Immature natural killer cell (primary cell): ENCODE results near the gene GRID1. TPM values are rescaled to one million over a fixed set of nuclear protein-coding genes. Genes with fewer than 3 reads are reported as not detected.

Experiments
- DNase-seq, 3 donors: peaks; one replicate each; pipeline ENCODE4 v3.0.0; 2022; ENCODE audit warnings: mixed read lengths in 1 of 3
- H3K27ac Mint-ChIP-seq, 6 donors: one replicate each; pipeline ENCODE4 v1.8.0; 2020; ENCODE audit warnings: mixed read lengths in 6 of 6, mild to moderate bottlenecking in 5 of 6, inconsistent platforms in 4 of 6, moderate library complexity in 3 of 6
- H3K27me3 Mint-ChIP-seq, 3 donors: one replicate each; pipeline ENCODE4 v1.8.0; 2020 to 2021; ENCODE audit warnings: low read depth in 3 of 3, mild to moderate bottlenecking in 3 of 3, mixed read lengths in 3 of 3, moderate library complexity in 3 of 3, inconsistent platforms in 1 of 3
- H3K36me3 Mint-ChIP-seq, 3 donors: one replicate each; pipeline ENCODE4 v1.8.0; 2020; ENCODE audit warnings: mixed read lengths in 3 of 3, inconsistent platforms in 2 of 3, mild to moderate bottlenecking in 2 of 3
- H3K4me1 Mint-ChIP-seq, 2 donors: one replicate each; pipeline ENCODE4 v1.8.0; 2020; ENCODE audit warnings: inconsistent platforms in 2 of 2, mild to moderate bottlenecking in 2 of 2, mixed read lengths in 2 of 2, moderate library complexity in 1 of 2
- H3K4me3 Mint-ChIP-seq, 5 donors: one replicate each; pipeline ENCODE4 v1.8.0; 2020; ENCODE audit warnings: mild to moderate bottlenecking in 5 of 5, mixed read lengths in 5 of 5, inconsistent platforms in 3 of 5, moderate library complexity in 3 of 5
- H3K9me3 Mint-ChIP-seq, 6 donors: one replicate each; pipeline ENCODE4 v1.8.0; 2020; ENCODE audit warnings: mild to moderate bottlenecking in 6 of 6, mixed read lengths in 6 of 6, inconsistent platforms in 4 of 6, moderate library complexity in 3 of 6
- polyA plus RNA-seq, 3 donors: library from polyadenylated mRNA; unstranded; fragments of 300-500 nt; fragmentation: Illumina TruSeq; gene quantifications; one replicate each; pipeline ENCODE4 v1.2.3, GENCODE V29; 2021

Gene GRID1
- polyA plus RNA-seq, 3 donors from 2014 or later, result not detected

DNA sequence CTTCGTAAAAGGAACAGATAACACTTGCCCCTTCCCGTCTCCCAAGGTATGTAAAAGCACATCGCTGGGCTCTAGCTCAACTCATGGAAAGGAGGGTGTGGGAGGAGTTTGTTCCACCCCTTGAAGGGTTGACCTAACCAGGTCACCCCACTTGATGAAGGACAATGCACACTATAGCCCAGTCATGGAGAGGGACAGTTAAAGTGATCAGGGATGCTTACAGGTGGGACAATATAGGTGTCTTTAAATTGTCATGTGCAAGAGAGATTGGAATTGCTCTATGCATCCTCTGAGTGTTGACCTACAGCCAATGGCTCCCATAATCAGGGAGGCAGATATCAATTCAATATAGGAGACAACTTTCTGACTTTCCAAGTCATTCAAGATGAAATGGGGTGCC, 448.2 kb downstream of the GRID1 start:
- no peaks in the 10 kb centered on the region for H3K36me3 Mint-ChIP-seq
- H3K4me1 Mint-ChIP-seq, result no peaks in the 10 kb centered on the region
- DNase-seq, result no peak
- H3K9me3 Mint-ChIP-seq, result no peaks in the 10 kb centered on the region
- H3K4me3 Mint-ChIP-seq, result no peak overlapping the region
- H3K27ac Mint-ChIP-seq, result no peak overlapping the region
- no peaks in the 10 kb centered on the region for H3K27me3 Mint-ChIP-seq

- Mint-ChIP-seq H3K27me3 (no peaks in the 10 kb centered on the region), H3K27ac (no peak overlapping the region), H3K4me3 (no peak overlapping the region), H3K9me3 (no peaks in the 10 kb centered on the region), H3K36me3 (no peaks in the 10 kb centered on the region), H3K4me1 (no peaks in the 10 kb centered on the region)
- DNase-seq, result no peak
Measured at GRCh38 chr10:85917601-85918000, 449.0 kb downstream of the GRID1 start.

DNA sequence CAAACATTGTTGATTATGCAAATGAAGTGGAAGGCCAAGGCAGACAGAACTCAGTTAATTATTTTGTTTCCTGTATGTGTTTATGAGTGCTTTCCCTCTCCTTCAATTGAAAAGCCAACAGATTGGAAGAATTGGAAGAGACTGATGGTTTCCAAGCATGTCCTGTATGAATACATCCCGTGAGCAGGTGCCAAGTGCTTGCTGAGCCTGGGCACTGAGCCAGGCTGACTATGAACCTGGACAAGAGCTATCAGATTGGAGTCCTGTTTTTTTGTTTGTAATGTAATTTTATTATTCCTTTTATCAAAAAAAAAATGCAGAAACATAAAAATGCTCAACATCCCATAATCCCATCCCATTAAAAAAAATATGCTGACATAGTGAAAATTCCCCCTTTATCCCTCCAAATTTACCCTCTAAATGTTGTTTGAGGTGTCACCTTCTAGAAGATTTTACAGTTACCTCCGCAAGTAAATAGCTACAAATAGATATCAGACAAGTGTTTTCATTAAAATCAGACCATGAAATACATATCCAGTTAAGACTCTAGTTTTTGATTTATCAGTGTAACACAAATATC, 449.5 kb downstream of the GRID1 start:
- Mint-ChIP-seq H3K4me1 (no peaks in the 10 kb centered on the region), H3K9me3 (no peaks in the 10 kb centered on the region), H3K27me3 (no peaks in the 10 kb centered on the region), H3K27ac (no peak overlapping the region), H3K4me3 (no peak overlapping the region), H3K36me3 (no peaks in the 10 kb centered on the region)
- DNase-seq, result no peak

DNA sequence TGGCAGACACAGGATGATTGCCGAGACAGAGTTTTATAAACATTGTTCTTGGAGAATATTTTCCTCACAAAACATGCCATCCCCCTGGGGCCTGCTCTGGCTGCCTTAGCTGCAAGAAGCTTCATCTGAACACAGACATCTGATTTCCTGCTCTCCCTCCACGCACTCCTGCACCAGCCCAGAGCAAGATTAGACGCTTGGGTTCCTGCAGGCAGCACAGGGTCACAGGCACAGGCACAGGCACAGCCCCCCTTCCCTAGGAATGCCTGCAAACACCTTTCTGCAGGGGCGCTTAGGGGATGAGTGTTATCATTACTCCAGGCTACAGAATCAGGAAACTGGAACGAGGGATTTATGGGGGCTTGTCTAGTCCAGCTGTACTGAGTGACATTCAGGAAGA, 450.3 kb downstream of the GRID1 start:
- H3K27ac Mint-ChIP-seq, result no peak overlapping the region
- no peaks in the 10 kb centered on the region for H3K4me1 Mint-ChIP-seq
- H3K9me3 Mint-ChIP-seq, result no peaks in the 10 kb centered on the region
- H3K27me3 Mint-ChIP-seq, result no peaks in the 10 kb centered on the region
- no peak for DNase-seq
- H3K4me3 Mint-ChIP-seq, result no peak overlapping the region
- H3K36me3 Mint-ChIP-seq, result no peaks in the 10 kb centered on the region

DNA sequence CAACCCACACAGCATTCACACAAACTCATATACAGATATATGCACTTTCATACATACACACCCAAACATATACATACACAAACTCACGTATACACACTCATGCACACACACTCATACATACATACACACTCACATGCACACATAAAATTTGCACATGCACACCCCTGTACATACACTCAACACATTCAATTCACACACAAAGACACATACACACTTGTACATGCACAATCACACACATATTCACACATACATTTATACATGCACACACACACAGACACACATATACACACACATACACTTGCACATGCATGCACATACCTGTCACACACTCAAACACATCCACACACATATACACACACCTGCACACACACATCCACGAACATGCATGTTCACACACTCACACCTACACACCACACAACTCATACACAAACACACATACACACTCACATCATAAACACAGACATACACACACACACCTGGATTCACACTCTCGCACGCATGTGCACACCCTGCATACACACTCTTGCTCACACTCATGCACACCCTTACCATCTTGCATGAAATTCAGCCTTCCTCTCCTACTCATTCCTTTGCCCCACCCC, 451.2 kb downstream of the GRID1 start:
- Mint-ChIP-seq H3K27ac (no peak overlapping the region), H3K27me3 (peaks cover 0 to 3% (median 0%) of the 10 kb centered on the region in 3 donors), H3K9me3 (no peaks in the 10 kb centered on the region), H3K4me1 (no peaks in the 10 kb centered on the region), H3K36me3 (no peaks in the 10 kb centered on the region), H3K4me3 (no peak overlapping the region)
- DNase-seq, result no peak

DNA sequence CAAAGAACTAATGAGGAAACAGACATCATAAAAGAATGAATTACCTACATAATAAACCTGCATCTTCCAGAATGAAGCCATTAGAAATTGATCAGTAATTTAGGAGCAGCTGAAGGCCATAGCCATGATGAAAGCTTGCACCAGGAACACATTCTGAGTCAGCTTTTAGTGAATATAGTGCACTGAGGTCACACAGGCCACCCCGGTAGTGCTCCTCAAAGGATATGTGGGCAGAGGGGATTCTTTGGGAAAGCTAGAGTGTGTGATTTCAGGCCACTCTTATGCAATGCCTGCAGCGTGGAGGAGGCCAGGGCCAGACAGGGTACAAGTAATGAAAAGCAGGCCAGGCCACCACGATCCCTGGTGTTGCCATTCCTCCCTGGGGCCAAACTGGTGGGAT, 451.9 kb downstream of the GRID1 start:
- no peak for DNase-seq
- no peaks in the 10 kb centered on the region for H3K4me1 Mint-ChIP-seq
- H3K9me3 Mint-ChIP-seq, result no peaks in the 10 kb centered on the region
- no peaks in the 10 kb centered on the region for H3K36me3 Mint-ChIP-seq
- no peak overlapping the region for H3K27ac Mint-ChIP-seq
- H3K4me3 Mint-ChIP-seq, result no peak overlapping the region
- peaks cover 0 to 3% (median 0%) of the 10 kb centered on the region in 3 donors for H3K27me3 Mint-ChIP-seq

GRCh38 chr10:85908462-85908861, 458.1 kb downstream of the GRID1 start:
- H3K9me3 Mint-ChIP-seq, result no peaks in the 10 kb centered on the region
- H3K4me1 Mint-ChIP-seq, result no peaks in the 10 kb centered on the region
- no peak overlapping the region for H3K4me3 Mint-ChIP-seq
- H3K27ac Mint-ChIP-seq, result no peak overlapping the region
- H3K27me3 Mint-ChIP-seq, result peaks cover 0 to 4% (median 0%) of the 10 kb centered on the region in 3 donors
- H3K36me3 Mint-ChIP-seq, result no peaks in the 10 kb centered on the region
- DNase-seq, result no peak

- Mint-ChIP-seq H3K27me3 (peaks cover 0 to 3% (median 0%) of the 10 kb centered on the region in 3 donors), H3K36me3 (no peaks in the 10 kb centered on the region)
Measured at GRCh38 chr10:85902051-85902450, 464.5 kb downstream of the GRID1 start.

GRCh38 chr10:85901599-85901998, 465.0 kb downstream of the GRID1 start:
- H3K36me3 Mint-ChIP-seq, result no peaks in the 10 kb centered on the region
- H3K4me3 Mint-ChIP-seq, result no peak overlapping the region
- peaks cover 0 to 3% (median 0%) of the 10 kb centered on the region in 3 donors for H3K27me3 Mint-ChIP-seq
- no peak for DNase-seq
- no peaks in the 10 kb centered on the region for H3K9me3 Mint-ChIP-seq
- H3K4me1 Mint-ChIP-seq, result no peaks in the 10 kb centered on the region
- no peak overlapping the region for H3K27ac Mint-ChIP-seq

More at GRCh38 chr10:85902051-85902450, 464.5 kb downstream of the GRID1 start:
- H3K27ac Mint-ChIP-seq, result no peak overlapping the region
- H3K9me3 Mint-ChIP-seq, result no peaks in the 10 kb centered on the region
- no peaks in the 10 kb centered on the region for H3K4me1 Mint-ChIP-seq
- no peak for DNase-seq
- no peak overlapping the region for H3K4me3 Mint-ChIP-seq

DNA sequence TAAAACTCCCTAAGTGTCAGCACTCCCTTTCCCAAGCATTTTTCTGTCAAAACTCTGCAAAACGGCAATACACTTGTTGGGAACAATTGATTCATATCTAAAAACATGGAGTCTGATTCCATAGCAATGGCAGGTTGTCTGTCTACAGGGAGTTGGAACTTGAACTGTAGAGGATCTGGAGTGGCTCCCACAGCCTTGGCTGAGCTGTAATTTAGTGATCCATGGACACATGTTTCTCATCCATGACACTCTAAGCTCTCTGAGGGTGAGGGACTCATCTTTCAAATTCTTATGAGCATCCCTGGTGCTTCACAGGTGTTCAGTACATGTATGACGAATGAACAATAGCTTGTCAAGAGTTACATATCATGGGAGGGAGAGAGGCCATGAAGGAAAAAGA, 466.1 kb downstream of the GRID1 start:
- Mint-ChIP-seq H3K4me3 (no peak overlapping the region), H3K4me1 (no peaks in the 10 kb centered on the region), H3K27ac (no peak overlapping the region), H3K9me3 (peaks cover 0 to 2% (median 0%) of the 10 kb centered on the region in 6 donors), H3K36me3 (no peaks in the 10 kb centered on the region), H3K27me3 (peaks cover 0 to 3% (median 0%) of the 10 kb centered on the region in 3 donors)
- no peak for DNase-seq

GRCh38 chr10:85900061-85900460, 466.5 kb downstream of the GRID1 start:
- H3K36me3 Mint-ChIP-seq, result no peaks in the 10 kb centered on the region
- H3K9me3 Mint-ChIP-seq, result peaks cover 0 to 2% (median 0%) of the 10 kb centered on the region in 6 donors
- DNase-seq, result no peak
- H3K4me3 Mint-ChIP-seq, result no peak overlapping the region
- no peak overlapping the region for H3K27ac Mint-ChIP-seq
- peaks cover 0 to 3% (median 0%) of the 10 kb centered on the region in 3 donors for H3K27me3 Mint-ChIP-seq
- H3K4me1 Mint-ChIP-seq, result no peaks in the 10 kb centered on the region

DNA sequence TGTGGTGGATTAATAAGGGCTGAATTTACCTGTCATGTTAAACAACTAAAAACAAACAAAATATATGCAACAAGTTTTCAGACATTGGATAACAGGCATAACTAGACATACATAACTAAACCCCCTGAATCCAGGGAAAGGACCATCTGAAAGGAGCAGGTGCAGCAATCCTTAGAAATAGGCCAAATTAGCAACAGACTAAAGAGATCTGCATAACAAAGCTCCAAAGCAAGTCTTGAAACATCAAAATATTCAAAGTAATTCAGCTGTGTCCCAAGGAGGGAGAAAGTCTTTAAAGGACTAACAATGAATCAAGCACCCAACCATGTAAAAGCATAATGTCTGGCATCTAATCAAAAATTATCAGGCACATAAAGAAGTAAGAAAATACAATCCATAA, 475.1 kb downstream of the GRID1 start:
- Mint-ChIP-seq H3K27ac (no peak overlapping the region), H3K4me1 (no peaks in the 10 kb centered on the region), H3K27me3 (peaks cover 0 to 2% (median 0%) of the 10 kb centered on the region in 3 donors), H3K4me3 (no peak overlapping the region), H3K36me3 (no peaks in the 10 kb centered on the region), H3K9me3 (peaks cover 0 to 9% (median 2%) of the 10 kb centered on the region in 6 donors)
- no peak for DNase-seq

DNA sequence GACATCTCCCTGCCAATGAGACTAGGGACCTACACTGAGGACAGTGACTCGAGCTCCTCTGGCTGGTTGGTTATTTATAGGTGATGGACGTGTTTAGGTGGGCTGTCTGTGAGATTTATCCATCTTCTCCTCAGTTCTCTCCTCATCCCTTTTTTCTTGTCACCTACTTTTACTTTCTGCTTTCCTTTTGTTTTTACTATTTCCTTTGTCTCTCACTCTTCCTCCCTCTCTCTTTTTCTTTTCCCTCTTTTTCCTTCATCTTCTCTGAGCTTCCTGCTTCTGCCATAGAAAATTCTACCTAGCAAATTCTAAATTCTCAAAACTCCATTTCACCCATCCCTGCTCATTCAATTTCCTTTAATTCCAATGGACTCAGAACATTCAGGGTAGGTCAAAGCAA, 478.0 kb downstream of the GRID1 start:
- Mint-ChIP-seq H3K36me3 (no peaks in the 10 kb centered on the region), H3K9me3 (peaks cover 0 to 9% (median 2%) of the 10 kb centered on the region in 6 donors), H3K27ac (no peak overlapping the region), H3K4me1 (no peaks in the 10 kb centered on the region), H3K4me3 (no peak overlapping the region), H3K27me3 (peaks cover 0 to 2% (median 0%) of the 10 kb centered on the region in 3 donors)
- DNase-seq, result no peak

DNA sequence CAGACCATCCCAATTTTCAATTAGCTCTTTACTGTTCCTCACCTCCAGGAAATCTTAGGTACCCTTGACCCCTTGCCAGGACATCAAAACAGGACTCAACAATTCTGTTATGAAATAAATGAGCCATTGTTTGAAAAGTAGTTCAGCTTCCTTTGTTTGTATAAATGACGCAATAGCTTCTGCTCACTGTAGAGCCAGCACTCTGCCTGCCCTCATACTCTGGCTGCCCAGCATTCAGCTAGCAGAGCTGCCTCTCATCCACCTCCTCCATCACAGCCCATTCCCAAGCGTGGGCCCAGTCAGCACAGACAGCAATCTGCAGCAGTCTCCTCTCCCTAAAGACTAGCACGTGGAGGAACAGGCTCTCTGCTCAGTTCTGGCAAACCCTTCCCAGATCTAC, 478.6 kb downstream of the GRID1 start:
- Mint-ChIP-seq H3K4me1 (no peaks in the 10 kb centered on the region), H3K27ac (no peak overlapping the region), H3K27me3 (peaks cover 1 to 3% (median 2%) of the 10 kb centered on the region in 3 donors), H3K9me3 (peaks cover 0 to 9% (median 3%) of the 10 kb centered on the region in 6 donors), H3K36me3 (no peaks in the 10 kb centered on the region), H3K4me3 (no peak overlapping the region)
- DNase-seq, result no peak

DNA sequence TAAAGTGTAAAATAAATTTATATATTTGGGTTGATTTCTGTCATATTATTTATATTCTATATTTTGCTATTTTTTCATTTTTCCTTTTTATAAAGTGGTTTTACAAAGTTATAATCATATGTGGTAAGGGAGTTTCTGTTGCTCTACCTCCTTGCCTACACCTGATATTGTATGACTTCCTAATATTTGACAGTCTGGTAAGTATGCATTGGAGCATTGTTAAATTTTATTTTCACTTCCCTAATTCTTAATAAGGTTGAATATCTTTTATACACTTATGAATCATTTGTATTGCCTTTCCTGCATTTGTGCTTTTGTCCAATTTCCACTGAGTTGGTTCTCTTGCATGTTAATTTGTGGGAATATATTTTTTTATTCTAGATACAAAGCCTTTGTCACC, 492.4 kb downstream of the GRID1 start:
- H3K9me3 Mint-ChIP-seq, result peaks cover 0 to 5% (median 3%) of the 10 kb centered on the region in 6 donors
- H3K4me1 Mint-ChIP-seq, result no peaks in the 10 kb centered on the region
- no peak for DNase-seq
- no peak overlapping the region for H3K4me3 Mint-ChIP-seq
- no peaks in the 10 kb centered on the region for H3K36me3 Mint-ChIP-seq
- peaks cover 0 to 2% (median 2%) of the 10 kb centered on the region in 3 donors for H3K27me3 Mint-ChIP-seq
- H3K27ac Mint-ChIP-seq, result no peak overlapping the region
